ENCODE results near the gene SEMA6A. TPM values are rescaled to one million over a fixed set of nuclear protein-coding genes. Genes with fewer than 3 reads are reported as not detected.

SEMA6A gene
- total RNA-seq, 1 donor from 2014 or later: 84.2 TPM

DNA sequence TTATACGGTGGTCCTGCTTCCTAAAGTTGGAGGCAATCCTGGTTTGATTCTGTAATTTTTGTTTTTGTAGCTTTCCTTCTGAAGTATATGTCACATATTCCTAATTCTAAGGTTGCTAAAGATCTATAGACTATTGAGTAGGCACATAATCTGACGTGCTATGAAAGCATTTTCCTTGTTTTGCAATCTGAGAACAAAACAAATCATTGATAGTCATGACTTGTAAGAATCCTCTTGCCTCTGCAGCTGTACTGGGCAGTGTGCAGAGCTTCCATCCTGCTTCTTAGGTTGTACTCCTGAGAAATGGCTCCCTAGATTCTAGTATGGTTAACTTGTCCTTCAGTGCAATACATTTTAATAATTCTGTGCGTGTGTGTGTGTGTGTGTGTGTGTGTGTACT lies 35.4 kb downstream of the SEMA6A start:
- no peak overlapping the region for H3K4me3 Mint-ChIP-seq
- H3K4me1 Mint-ChIP-seq (ENCODE audit: unreplicated experiment): peaks cover 32% of the 10 kb centered on the region
- peaks cover 16% of the 10 kb centered on the region for H3K36me3 Mint-ChIP-seq
- no peaks in the 10 kb centered on the region for H3K27me3 Mint-ChIP-seq
- H3K27ac Mint-ChIP-seq: no peak overlapping the region
- no peak for DNase-seq (ENCODE audit: extremely low spot score, unreplicated experiment)
- no peaks in the 10 kb centered on the region for H3K9me3 Mint-ChIP-seq
- TF ChIP-seq CTCF (conservative IDR thresholded peaks at IDR 0.05): no peak

DNA sequence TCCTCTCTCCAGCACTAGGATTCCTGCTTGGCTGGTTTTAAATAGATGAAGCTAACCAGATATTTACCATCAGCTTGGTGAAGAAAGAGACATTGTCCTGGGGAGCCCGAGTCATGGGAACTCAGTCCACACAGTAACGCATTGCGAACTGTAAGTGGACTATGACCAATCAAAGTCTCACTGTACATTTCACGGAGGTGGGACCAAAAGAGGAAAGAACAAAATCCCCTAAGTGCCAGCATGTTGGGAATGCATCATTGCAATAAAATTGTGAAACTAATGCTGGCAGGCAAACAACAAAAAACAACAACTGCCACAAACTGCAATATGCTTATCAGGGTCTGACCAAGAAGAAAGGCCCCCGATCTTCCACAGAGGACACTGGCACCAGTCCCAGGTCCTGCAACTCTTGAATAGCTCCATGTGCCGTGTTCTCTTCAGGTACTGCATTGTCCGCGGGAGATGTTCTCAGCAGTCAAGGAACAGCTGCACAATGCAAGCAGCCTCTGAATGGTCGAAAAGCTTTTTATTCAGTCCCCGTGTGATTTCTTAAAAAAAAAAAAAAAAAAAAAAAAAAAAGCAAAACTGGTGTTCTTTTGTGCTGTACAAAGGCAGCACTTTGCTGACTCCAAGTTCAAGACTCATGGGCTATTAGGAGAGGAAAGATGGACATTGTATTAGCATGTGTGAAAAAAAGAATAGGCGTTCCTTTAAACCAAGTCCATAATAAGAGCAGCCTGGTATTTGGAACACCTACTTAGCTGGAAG lies 38.1 kb downstream of the SEMA6A start:
- Mint-ChIP-seq H3K27me3 (no peaks in the 10 kb centered on the region), H3K27ac (peak overlapping the region; percentile 35), H3K4me3 (peak overlapping the region; percentile 48), H3K36me3 (peaks cover 10% of the 10 kb centered on the region), H3K4me1 (ENCODE audit: unreplicated experiment) (peaks cover 34% of the 10 kb centered on the region), H3K9me3 (no peaks in the 10 kb centered on the region)
- no peak for TF ChIP-seq CTCF (conservative IDR thresholded peaks at IDR 0.05)
- DNase-seq (ENCODE audit: extremely low spot score, unreplicated experiment): no peak

GRCh38 chr5:116534964-116535651 lies 39.5 kb downstream of the SEMA6A start:
- Mint-ChIP-seq H3K27me3 (no peaks in the 10 kb centered on the region), H3K36me3 (peaks cover 6% of the 10 kb centered on the region), H3K4me1 (ENCODE audit: unreplicated experiment) (peaks cover 37% of the 10 kb centered on the region), H3K9me3 (no peaks in the 10 kb centered on the region), H3K27ac (no peak overlapping the region), H3K4me3 (no peak overlapping the region)
- no peak for TF ChIP-seq CTCF (conservative IDR thresholded peaks at IDR 0.05)
- no peak for DNase-seq (ENCODE audit: extremely low spot score, unreplicated experiment)

GRCh38 chr5:116532762-116533525 lies 41.7 kb downstream of the SEMA6A start:
- TF ChIP-seq CTCF (conservative IDR thresholded peaks at IDR 0.05): no peak
- peaks cover 6% of the 10 kb centered on the region for H3K36me3 Mint-ChIP-seq
- H3K9me3 Mint-ChIP-seq: no peaks in the 10 kb centered on the region
- no peaks in the 10 kb centered on the region for H3K27me3 Mint-ChIP-seq
- H3K4me1 Mint-ChIP-seq (ENCODE audit: unreplicated experiment): peaks cover 55% of the 10 kb centered on the region
- peak overlapping the region; percentile 50 for H3K4me3 Mint-ChIP-seq
- H3K27ac Mint-ChIP-seq: peak overlapping the region; percentile 42
- no peak for DNase-seq (ENCODE audit: extremely low spot score, unreplicated experiment)

- no peak for TF ChIP-seq CTCF (conservative IDR thresholded peaks at IDR 0.05)
- Mint-ChIP-seq H3K9me3 (no peaks in the 10 kb centered on the region), H3K36me3 (peaks cover 3% of the 10 kb centered on the region), H3K27me3 (no peaks in the 10 kb centered on the region), H3K4me1 (ENCODE audit: unreplicated experiment) (peaks cover 57% of the 10 kb centered on the region), H3K27ac (no peak overlapping the region), H3K4me3 (no peak overlapping the region)
- DNase-seq (ENCODE audit: extremely low spot score, unreplicated experiment): no peak
Observed at GRCh38 chr5:116531635-116532034, 43.0 kb downstream of the SEMA6A start.

Measured in type B pancreatic cell (in vitro differentiated cells).